Measurements from ENCODE around the gene C6orf89.
"Not testable (repeated sequence)": the region's sequence is repeated elsewhere in the genome, so short reads cannot be mapped to it uniquely, and the experiment has no call there.

Gene C6orf89

GRCh38 chr6:36947570-36948351, 62.0 kb downstream of the C6orf89 start:
- DNase-seq (ENCODE audit: low read depth) = no peak

- DNase-seq (ENCODE audit: low read depth) = not testable (repeated sequence)
Observed at GRCh38 chr6:36949076-36949475, 63.3 kb downstream of the C6orf89 start.

GRCh38 chr6:36949636-36950035, 63.9 kb downstream of the C6orf89 start:
- peak; percentile 85 for DNase-seq (ENCODE audit: low read depth)

GRCh38 chr6:36953931-36954261, 68.1 kb downstream of the C6orf89 start:
- no peak for DNase-seq (ENCODE audit: low read depth)

GRCh38 chr6:36954262-36954931, 68.6 kb downstream of the C6orf89 start, which contains the start of gene PI16:
Gene PI16 (plus strand): TSS chr6:36954738. CDS start chr6:36954761, 23 bp downstream.
- DNase-seq (ENCODE audit: low read depth) = no peak

GRCh38 chr6:36955136-36955535, 69.4 kb downstream of the C6orf89 start:
- no peak for DNase-seq (ENCODE audit: low read depth)

GRCh38 chr6:36955671-36956445, 70.1 kb downstream of the C6orf89 start:
- no peak for DNase-seq (ENCODE audit: low read depth)

- DNase-seq (ENCODE audit: low read depth) = no peak
Observed at GRCh38 chr6:36956446-36956820, 70.7 kb downstream of the C6orf89 start.

GRCh38 chr6:36957773-36958271, 72.1 kb downstream of the C6orf89 start:
- DNase-seq (ENCODE audit: low read depth) = no peak

- DNase-seq (ENCODE audit: low read depth) = no peak
Observed at GRCh38 chr6:36958775-36959554, 73.2 kb downstream of the C6orf89 start.

- DNase-seq (ENCODE audit: low read depth) = no peak
Observed at GRCh38 chr6:36959555-36960250, 74.0 kb downstream of the C6orf89 start.

- DNase-seq (ENCODE audit: low read depth) = no peak
Observed at GRCh38 chr6:36961441-36962435, 76.0 kb downstream of the C6orf89 start.

- DNase-seq (ENCODE audit: low read depth) = peak; percentile 34
Observed at GRCh38 chr6:36962874-36963273, 77.1 kb downstream of the C6orf89 start.

- no peak for DNase-seq (ENCODE audit: low read depth)
Observed at GRCh38 chr6:36963451-36964290, 77.9 kb downstream of the C6orf89 start.

- no peak for DNase-seq (ENCODE audit: low read depth)
Observed at GRCh38 chr6:36964349-36964748, 78.6 kb downstream of the C6orf89 start.

GRCh38 chr6:36964908-36965307, 79.2 kb downstream of the C6orf89 start:
- DNase-seq (ENCODE audit: low read depth) = no peak

GRCh38 chr6:36967301-36967700, 81.5 kb downstream of the C6orf89 start:
- DNase-seq (ENCODE audit: low read depth) = no peak

GRCh38 chr6:36967757-36968156, 82.0 kb downstream of the C6orf89 start:
- DNase-seq (ENCODE audit: low read depth) = no peak

Measured in ELR (cell line).